Measurements from ENCODE around the gene FCN1. TPM values are rescaled to one million over a fixed set of nuclear protein-coding genes. Genes with fewer than 3 reads are reported as not detected.

The FCN1 gene
- polyA plus RNA-seq, 3 donors = 2,884 to 7,680 (median 6,268) TPM

DNA sequence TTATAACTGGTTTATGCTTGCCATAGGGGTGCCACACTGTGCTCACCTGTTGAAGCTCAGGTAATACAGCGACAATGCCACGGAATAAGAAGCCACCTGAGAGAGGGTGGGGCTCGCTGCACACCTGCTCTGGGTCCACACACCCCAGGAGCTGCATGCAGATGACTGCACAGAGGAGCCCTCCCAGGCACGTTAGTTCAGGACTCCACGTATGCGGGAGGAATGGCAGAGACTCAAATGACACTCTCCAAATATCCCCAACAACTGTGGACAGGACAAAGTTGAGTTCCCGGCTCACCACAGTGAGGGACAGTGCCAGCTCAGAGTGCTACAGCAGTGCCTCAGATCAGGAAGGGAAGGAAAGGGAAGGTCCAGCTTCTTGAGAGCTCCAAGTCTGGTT lies 5.8 kb upstream of the FCN1 start:
- H3K27me3 ChIP-seq (ENCODE audit: control insufficient read depth in 2 of 2, insufficient read depth in 2 of 2, low read length in 2 of 2) = no peaks in the 10 kb centered on the region
- H3K27me3 Mint-ChIP-seq (ENCODE audit: low read depth in 3 of 3) = peaks cover 0 to 3% (median 0%) of the 10 kb centered on the region in 3 donors
- H2AFZ ChIP-seq (ENCODE audit: insufficient read depth, low read depth, low read length, poor library complexity, severe bottlenecking) = no peak overlapping the region
- peak overlapping the region; percentile 6 for H3K4me2 ChIP-seq (replicated peaks; ENCODE audit: extremely low read depth, low read length, poor library complexity, severe bottlenecking)
- no peaks in the 10 kb centered on the region for H3K36me3 ChIP-seq (replicated peaks in 1 of 2; ENCODE audit: control insufficient read depth in 1 of 2, insufficient read depth in 2 of 2, low read length in 2 of 2)
- DNase-seq = peak in 1 of 3 donors; percentile 10
- H3K4me3 ChIP-seq (replicated peaks in 1 of 3; ENCODE audit: low read depth in 2 of 3, low read length in 3 of 3) = peak overlapping the region in 1 of 3 experiments; percentile 6
- no peaks in the 10 kb centered on the region for H3K9me3 ChIP-seq (replicated peaks in 1 of 2; ENCODE audit: control insufficient read depth in 1 of 2, insufficient read depth in 1 of 2, low read length in 2 of 2)
- H3K36me3 Mint-ChIP-seq = peaks cover 10 to 11% of the 10 kb centered on the region in 2 donors
- TF ChIP-seq, protein P1, sequence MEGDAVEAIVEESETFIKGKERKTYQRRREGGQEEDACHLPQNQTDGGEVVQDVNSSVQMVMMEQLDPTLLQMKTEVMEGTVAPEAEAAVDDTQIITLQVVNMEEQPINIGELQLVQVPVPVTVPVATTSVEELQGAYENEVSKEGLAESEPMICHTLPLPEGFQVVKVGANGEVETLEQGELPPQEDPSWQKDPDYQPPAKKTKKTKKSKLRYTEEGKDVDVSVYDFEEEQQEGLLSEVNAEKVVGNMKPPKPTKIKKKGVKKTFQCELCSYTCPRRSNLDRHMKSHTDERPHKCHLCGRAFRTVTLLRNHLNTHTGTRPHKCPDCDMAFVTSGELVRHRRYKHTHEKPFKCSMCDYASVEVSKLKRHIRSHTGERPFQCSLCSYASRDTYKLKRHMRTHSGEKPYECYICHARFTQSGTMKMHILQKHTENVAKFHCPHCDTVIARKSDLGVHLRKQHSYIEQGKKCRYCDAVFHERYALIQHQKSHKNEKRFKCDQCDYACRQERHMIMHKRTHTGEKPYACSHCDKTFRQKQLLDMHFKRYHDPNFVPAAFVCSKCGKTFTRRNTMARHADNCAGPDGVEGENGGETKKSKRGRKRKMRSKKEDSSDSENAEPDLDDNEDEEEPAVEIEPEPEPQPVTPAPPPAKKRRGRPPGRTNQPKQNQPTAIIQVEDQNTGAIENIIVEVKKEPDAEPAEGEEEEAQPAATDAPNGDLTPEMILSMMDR (IDR thresholded peaks at IDR 0.05) = no peak
- H3K4me3 Mint-ChIP-seq = peak overlapping the region in 1 of 2 donors; percentile 54
- WGBS (ENCODE audit: insufficient coverage) = 87% methylated on average over 3 of the region's 7 CpGs
- peak overlapping the region; percentile 65 for H3K9ac ChIP-seq (ENCODE audit: insufficient read depth, low read length, poor library complexity, severe bottlenecking)
- intact Hi-C loops (cut with micrococcal nuclease) = loop anchor here in 1 of 2 donors (2.0 to 10.0 kb wide), 3 partner anchors 13 to 859 kb away; partner anchors contain the start of gene BRD3
- no peaks in the 10 kb centered on the region for H4K20me1 ChIP-seq (ENCODE audit: insufficient read depth, low read length)
- H3K27ac ChIP-seq (ENCODE audit: low read depth in 1 of 2, low read length in 2 of 2) = peak overlapping the region; percentile 92 to 96
- peaks cover 90% of the 10 kb centered on the region for H3K4me1 Mint-ChIP-seq
- H3K4me1 ChIP-seq (ENCODE audit: control insufficient read depth in 1 of 2, insufficient read depth in 2 of 2, low read length in 2 of 2) = peaks cover 97 to 99% of the 10 kb centered on the region in 2 donors
- peaks cover 0 to 16% (median 6%) of the 10 kb centered on the region in 7 donors for H3K9me3 Mint-ChIP-seq
- peak overlapping the region; percentile 97 to 100 (median 99) for H3K27ac Mint-ChIP-seq
- peaks cover 28% of the 10 kb centered on the region for H3K79me2 ChIP-seq (ENCODE audit: insufficient read depth, low read length)

DNA sequence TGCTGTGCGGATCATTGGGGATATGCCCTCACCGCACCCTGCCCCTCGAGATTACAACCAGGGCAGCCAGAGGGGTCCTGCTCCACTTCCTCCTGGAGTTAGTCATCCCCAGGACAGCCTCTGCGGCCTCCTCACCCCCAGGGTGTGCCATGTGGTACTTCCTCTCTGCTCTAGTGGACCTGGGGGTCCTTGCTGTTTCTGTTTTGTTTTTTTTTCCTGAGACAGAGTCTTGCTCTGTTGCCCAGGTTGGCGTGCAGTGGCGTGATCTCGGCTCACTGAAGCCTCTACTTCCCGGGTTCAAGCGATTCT lies 5.2 kb upstream of the FCN1 start:
- H2AFZ ChIP-seq (ENCODE audit: insufficient read depth, low read depth, low read length, poor library complexity, severe bottlenecking) = no peak overlapping the region
- H3K36me3 ChIP-seq (replicated peaks in 1 of 2; ENCODE audit: control insufficient read depth in 1 of 2, insufficient read depth in 2 of 2, low read length in 2 of 2) = no peaks in the 10 kb centered on the region
- H3K79me2 ChIP-seq (ENCODE audit: insufficient read depth, low read length) = peaks cover 30% of the 10 kb centered on the region
- peak overlapping the region in 1 of 3 experiments; percentile 17 for H3K4me3 ChIP-seq (replicated peaks in 1 of 3; ENCODE audit: low read depth in 2 of 3, low read length in 3 of 3)
- no peaks in the 10 kb centered on the region for H3K9me3 ChIP-seq (replicated peaks in 1 of 2; ENCODE audit: control insufficient read depth in 1 of 2, insufficient read depth in 1 of 2, low read length in 2 of 2)
- Mint-ChIP-seq H3K4me3 (no peak overlapping the region), H3K36me3 (peaks cover 10 to 11% of the 10 kb centered on the region in 2 donors), H3K4me1 (peaks cover 90% of the 10 kb centered on the region), H3K27me3 (ENCODE audit: low read depth in 3 of 3) (peaks cover 0 to 5% (median 0%) of the 10 kb centered on the region in 3 donors), H3K27ac (peak overlapping the region; percentile 97 to 100 (median 99)), H3K9me3 (peaks cover 0 to 16% (median 6%) of the 10 kb centered on the region in 7 donors)
- H3K27ac ChIP-seq (ENCODE audit: low read depth in 1 of 2, low read length in 2 of 2) = peak overlapping the region; percentile 92 to 96
- H3K4me2 ChIP-seq (replicated peaks; ENCODE audit: extremely low read depth, low read length, poor library complexity, severe bottlenecking) = peak overlapping the region; percentile 6
- 41% methylated on average over 6 of the region's 9 CpGs for WGBS (ENCODE audit: insufficient coverage)
- DNase-seq = peak; percentile 86 to 92 (median 91)
- peak overlapping the region; percentile 65 for H3K9ac ChIP-seq (ENCODE audit: insufficient read depth, low read length, poor library complexity, severe bottlenecking)
- H3K4me1 ChIP-seq (ENCODE audit: control insufficient read depth in 1 of 2, insufficient read depth in 2 of 2, low read length in 2 of 2) = peaks cover 97 to 99% of the 10 kb centered on the region in 2 donors
- intact Hi-C loops (cut with micrococcal nuclease) = loop anchor here in 1 of 2 donors (2.0 to 10.0 kb wide), 3 partner anchors 14 to 858 kb away; partner anchors contain the start of gene BRD3
- no peaks in the 10 kb centered on the region for H3K27me3 ChIP-seq (ENCODE audit: control insufficient read depth in 2 of 2, insufficient read depth in 2 of 2, low read length in 2 of 2)
- no peaks in the 10 kb centered on the region for H4K20me1 ChIP-seq (ENCODE audit: insufficient read depth, low read length)
- TF ChIP-seq, protein P1 (IDR thresholded peaks at IDR 0.05) = no peak

All from CD14-positive monocyte (primary cell).